ENCODE data around the gene DDX41. TPM values are rescaled to one million over a fixed set of nuclear protein-coding genes. Genes with fewer than 3 reads are reported as not detected.
A peak's percentile ranks its signal among the peaks of the same experiment; 100 is the strongest.

DDX41 gene
- total and polyA plus RNA-seq, 8 donors: 24.3 to 88.1 (median 42.7) TPM

DNA sequence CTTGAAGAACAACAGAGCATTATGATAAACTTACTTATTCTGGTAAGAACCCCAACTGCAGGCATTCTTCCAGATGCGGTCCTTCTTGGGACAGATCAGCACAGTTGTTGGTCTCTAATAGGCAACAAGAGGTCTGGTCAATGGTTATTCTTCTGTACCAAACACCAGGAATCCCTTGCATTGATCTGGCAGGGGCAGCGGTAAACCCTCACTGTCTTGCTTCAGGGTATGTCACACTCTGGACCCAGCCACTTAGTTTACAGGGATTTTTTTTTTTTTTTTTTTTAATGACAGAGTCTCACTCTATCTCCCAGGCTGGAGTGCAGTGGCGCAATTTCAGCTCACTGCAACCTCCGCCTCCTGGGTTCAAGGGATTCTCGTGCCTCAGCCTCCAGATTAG is 38.9 kb upstream of the DDX41 start:
- ATAC-seq: no peak
- Histone ChIP-seq H3K27ac (no peak overlapping the region), H3K9me3 (no peaks in the 10 kb centered on the region), H3K36me3 (no peaks in the 10 kb centered on the region), H3K4me3 (peak overlapping the region in 2 of 4 donors; percentile 68 to 88), H3K4me1 (peaks cover 0 to 9% (median 0%) of the 10 kb centered on the region in 3 donors), H3K27me3 (no peaks in the 10 kb centered on the region)
- intact Hi-C loops (cut with DNase I): no loop called here
- DNase-seq: no peak
- no peak for FAIRE-seq
- TF ChIP-seq, protein P1, sequence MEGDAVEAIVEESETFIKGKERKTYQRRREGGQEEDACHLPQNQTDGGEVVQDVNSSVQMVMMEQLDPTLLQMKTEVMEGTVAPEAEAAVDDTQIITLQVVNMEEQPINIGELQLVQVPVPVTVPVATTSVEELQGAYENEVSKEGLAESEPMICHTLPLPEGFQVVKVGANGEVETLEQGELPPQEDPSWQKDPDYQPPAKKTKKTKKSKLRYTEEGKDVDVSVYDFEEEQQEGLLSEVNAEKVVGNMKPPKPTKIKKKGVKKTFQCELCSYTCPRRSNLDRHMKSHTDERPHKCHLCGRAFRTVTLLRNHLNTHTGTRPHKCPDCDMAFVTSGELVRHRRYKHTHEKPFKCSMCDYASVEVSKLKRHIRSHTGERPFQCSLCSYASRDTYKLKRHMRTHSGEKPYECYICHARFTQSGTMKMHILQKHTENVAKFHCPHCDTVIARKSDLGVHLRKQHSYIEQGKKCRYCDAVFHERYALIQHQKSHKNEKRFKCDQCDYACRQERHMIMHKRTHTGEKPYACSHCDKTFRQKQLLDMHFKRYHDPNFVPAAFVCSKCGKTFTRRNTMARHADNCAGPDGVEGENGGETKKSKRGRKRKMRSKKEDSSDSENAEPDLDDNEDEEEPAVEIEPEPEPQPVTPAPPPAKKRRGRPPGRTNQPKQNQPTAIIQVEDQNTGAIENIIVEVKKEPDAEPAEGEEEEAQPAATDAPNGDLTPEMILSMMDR (IDR thresholded peaks at IDR 0.05): no peak
- 89 to 96% methylated on average over 5 of the region's 5 CpGs for WGBS, 2 donors

DNA sequence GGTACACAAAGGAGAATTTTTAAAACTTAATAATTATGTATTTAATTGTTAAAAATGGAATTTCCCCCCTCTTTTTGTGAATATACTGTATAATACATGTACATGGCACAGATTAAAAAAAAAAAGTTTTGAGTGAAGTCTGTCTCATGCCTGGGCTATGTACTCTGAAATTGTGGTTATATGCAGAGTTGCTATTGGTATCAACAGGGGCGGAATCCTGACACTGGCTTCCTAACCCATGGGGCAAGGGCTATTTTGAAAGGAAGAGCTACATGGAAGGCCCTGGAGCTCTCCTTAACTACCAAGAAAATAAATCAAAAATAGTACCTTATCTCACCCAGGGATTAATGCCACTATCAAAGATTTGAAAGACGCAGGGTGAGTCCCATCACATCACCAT is 38.5 kb upstream of the DDX41 start:
- TF ChIP-seq, protein P1 (IDR thresholded peaks at IDR 0.05): no peak
- Histone ChIP-seq H3K4me3 (peak overlapping the region; percentile 68 to 93 (median 84)), H3K27me3 (no peaks in the 10 kb centered on the region), H3K36me3 (no peaks in the 10 kb centered on the region), H3K27ac (no peak overlapping the region), H3K4me1 (peaks cover 0 to 9% (median 0%) of the 10 kb centered on the region in 3 donors), H3K9me3 (no peaks in the 10 kb centered on the region)
- 57 to 65% methylated on average over 2 of the region's 2 CpGs for WGBS, 2 donors
- intact Hi-C loops (cut with DNase I): no loop called here
- FAIRE-seq: no peak
- no peak for ATAC-seq
- DNase-seq: no peak

DNA sequence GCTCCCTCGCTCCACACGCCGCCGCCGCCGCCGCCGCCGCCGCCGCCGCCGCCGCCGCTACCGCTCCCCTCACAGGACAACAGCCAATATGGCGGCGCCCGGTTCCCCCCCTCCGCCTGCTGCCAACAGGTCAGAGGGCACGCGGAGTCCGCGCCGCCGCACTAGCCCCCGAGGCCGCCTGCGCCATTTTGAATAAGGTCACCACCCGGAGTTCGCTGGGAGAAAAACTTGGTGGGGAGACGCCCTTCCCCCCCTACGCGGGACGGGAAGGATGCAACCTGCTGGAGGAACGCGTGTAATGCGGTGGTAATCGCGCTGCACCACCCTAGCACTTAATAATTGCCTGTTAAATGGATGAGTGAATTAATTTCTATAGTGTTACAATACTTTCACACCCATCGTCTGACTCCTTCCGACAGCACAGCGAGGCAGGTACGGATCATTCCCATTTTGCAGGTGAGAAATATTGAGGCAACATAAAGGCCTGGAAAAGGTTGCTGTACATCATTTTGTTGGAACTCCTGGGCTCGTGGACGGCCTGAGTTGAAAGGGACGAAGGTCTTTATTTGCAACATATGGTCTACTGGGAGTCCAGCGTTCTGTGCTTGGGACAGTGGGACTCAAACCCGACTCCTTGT is 37.8 kb upstream of the DDX41 start, which contains the start of gene FAM193B:
FAM193B (minus strand) TSS at position 90 of the 638 bp plus-strand sequence. CDS start 105 bp downstream, outside the sequence.
- H3K36me3 ChIP-seq: no peaks in the 10 kb centered on the region

DNA sequence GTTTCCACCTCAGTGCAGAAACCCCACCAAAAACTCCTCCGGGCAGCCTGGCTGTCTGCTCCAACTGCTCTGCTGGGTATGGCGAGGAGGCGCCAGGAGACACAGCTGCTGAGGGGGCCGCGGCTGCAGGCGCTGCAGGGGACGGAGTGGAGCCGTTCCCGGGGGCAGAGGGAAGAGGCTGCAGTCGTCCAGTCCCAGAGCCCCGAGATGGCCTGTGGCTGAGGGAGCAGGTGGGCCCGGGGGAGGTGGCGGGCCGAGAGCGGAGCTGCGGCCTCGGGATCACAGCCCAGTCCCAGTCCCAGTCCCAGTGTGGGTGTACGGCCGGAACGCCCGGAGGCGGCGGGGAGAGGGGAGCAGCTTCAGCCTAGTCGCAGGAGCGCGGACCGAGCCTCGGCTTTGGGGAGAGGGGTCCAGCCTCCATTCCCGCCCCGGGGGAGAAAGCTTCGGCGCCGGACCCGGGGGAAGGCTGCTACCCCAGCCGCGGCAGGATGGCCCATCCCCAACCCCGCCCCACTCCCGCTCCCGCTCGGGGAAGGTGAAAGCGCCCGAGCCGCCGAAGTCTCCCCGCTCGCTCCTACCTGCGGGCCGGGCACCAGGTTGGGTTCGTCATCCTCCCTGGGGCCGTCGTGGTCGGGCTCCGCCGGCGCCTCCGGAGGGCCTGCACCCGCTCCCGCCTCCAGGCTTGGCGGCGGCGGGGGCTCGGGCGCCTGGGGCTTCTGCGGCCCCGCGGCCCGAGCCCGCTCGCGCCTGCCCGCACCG is 37.1 kb upstream of the DDX41 start:
- Histone ChIP-seq H3K4me3 (peak overlapping the region; percentile 68 to 93 (median 90)), H3K27ac (peak overlapping the region; percentile 5 to 73 (median 56)), H3K4me1 (peaks cover 0 to 9% (median 0%) of the 10 kb centered on the region in 3 donors), H3K36me3 (no peaks in the 10 kb centered on the region), H3K9me3 (no peaks in the 10 kb centered on the region), H3K27me3 (no peaks in the 10 kb centered on the region)
- ATAC-seq (peak; percentile 35 to 65 (median 58)), FAIRE-seq (no peak), DNase-seq (peak; percentile 45 to 87 (median 64))
- 0% methylated on average over 32 to 72 of the region's 72 CpGs for WGBS, 2 donors
- TF ChIP-seq, protein P1 (IDR thresholded peaks at IDR 0.05): no peak
- intact Hi-C loops (cut with DNase I): no loop called here

More for the DNA sequence above, 37.8 kb upstream of the DDX41 start, which contains the start of gene FAM193B:
- intact Hi-C loops (cut with DNase I): no loop called here
- peaks cover 0 to 9% (median 0%) of the 10 kb centered on the region in 3 donors for H3K4me1 ChIP-seq
- peak; percentile 93 to 98 (median 96) for DNase-seq
- peak within 1 kb of the TSS; percentile 68 to 93 (median 90) for H3K4me3 ChIP-seq
- TF ChIP-seq, protein P1 (IDR thresholded peaks at IDR 0.05): no peak
- no peaks in the 10 kb centered on the region for H3K27me3 ChIP-seq
- H3K27ac ChIP-seq: peak within 1 kb of the TSS; percentile 5 to 73 (median 56)
- no peak for FAIRE-seq
- H3K9me3 ChIP-seq: no peaks in the 10 kb centered on the region
- peak; percentile 93 to 97 (median 94) for ATAC-seq
- WGBS, 2 donors: 3 to 5% methylated on average over 32 to 49 of the region's 49 CpGs

Measured in pancreas (tissue), 10 donors.